H1 (cell line): ENCODE measurements around the gene DMGDH. TPM values are rescaled to one million over a fixed set of nuclear protein-coding genes. Genes with fewer than 3 reads are reported as not detected.

Experiments used
- CTCF ChIA-PET: fragments of 300-600 bp; sonication (Branson Sonifier 250); formaldehyde crosslinking; loops from one replicate; lab custom pipeline; 2021; ENCODE audit not compliant: partially characterized antibody; lab: Charles Lee
- POLR2A ChIA-PET: fragments of 300-600 bp; sonication (Branson Sonifier 250); formaldehyde crosslinking; loops from one replicate; lab custom pipeline; 2021; ENCODE audit warnings: inconsistent platforms; ENCODE audit not compliant: partially characterized antibody; lab: Charles Lee
- DNase-seq, 2 experiments: peaks; one replicate each; pipeline versions ENCODE4 v3.0.0 to v3.0.0-alpha.2; 2010 to 2022; ENCODE audit warnings: low spot score in 2 of 2, low read depth in 1 of 2, mixed read lengths in 1 of 2
- FAIRE-seq: peaks from 2 replicates; lab custom pipeline; 2011; peaks lifted over from hg19 to GRCh38; lab: Jason Lieb, UNC
- H2AFZ ChIP-seq: 2 replicates; pipeline ENCODE4 v1.8.1; 2012; ENCODE audit warnings: low read length, inconsistent platforms
- H2AK5ac ChIP-seq: 2 replicates; pipeline ENCODE4 v1.6.1; 2013; ENCODE audit warnings: low read depth, low read length
- H2BK120ac ChIP-seq: replicated peaks from 2 replicates; pipeline ENCODE3; 2013; ENCODE audit warnings: low read depth, low read length, inconsistent platforms
- H2BK12ac ChIP-seq: 2 replicates; pipeline ENCODE4 v1.6.1; 2013; ENCODE audit warnings: low read depth, low read length
- H2BK15ac ChIP-seq: 2 replicates; pipeline ENCODE4 v1.6.1; 2013; ENCODE audit warnings: low read length
- H2BK20ac ChIP-seq: 2 replicates; pipeline ENCODE4 v1.6.1; 2013; ENCODE audit warnings: low read length
- H2BK5ac ChIP-seq: 2 replicates; pipeline ENCODE4 v1.6.1; 2013; ENCODE audit warnings: low read depth, low read length
- H3K14ac ChIP-seq: 2 replicates; pipeline ENCODE4 v1.6.1; 2013; ENCODE audit warnings: inconsistent platforms; ENCODE audit not compliant: insufficient read length
- H3K18ac ChIP-seq: 2 replicates; pipeline ENCODE4 v1.6.1; 2013; ENCODE audit warnings: low read length; ENCODE audit errors: extremely low read depth
- H3K23ac ChIP-seq: 2 replicates; pipeline ENCODE4 v1.6.1; 2013; ENCODE audit warnings: inconsistent platforms; ENCODE audit not compliant: insufficient read length
- H3K23me2 ChIP-seq: 2 replicates; pipeline ENCODE4 v1.6.1; 2013; ENCODE audit warnings: low read depth, low read length
- H3K27ac ChIP-seq: 2 replicates; pipeline ENCODE4 v1.6.1; 2011; ENCODE audit warnings: low read depth, low read length, inconsistent platforms
- H3K27me3 ChIP-seq, 4 experiments: replicated peaks in 1 of 4; 1 replicate in 1 of 4; 2 replicates in 3 of 4; pipeline versions ENCODE4 v1.6.1 to v1.8.1; 2011 to 2013; ENCODE audit warnings: low read length in 3 of 4, mild to moderate bottlenecking in 3 of 4, inconsistent platforms in 2 of 4, mixed read lengths in 2 of 4, moderate library complexity in 1 of 4; ENCODE audit not compliant: control insufficient read depth in 3 of 4, insufficient read depth in 3 of 4; ENCODE audit errors: extremely low read depth in 1 of 4
- H3K36me3 ChIP-seq, 4 experiments: 2 replicates each; pipeline versions ENCODE4 v1.6.1 to v1.8.1; 2011 to 2013; ENCODE audit warnings: mild to moderate bottlenecking in 4 of 4, low read length in 3 of 4, moderate library complexity in 2 of 4, control low read depth in 1 of 4, inconsistent platforms in 1 of 4; ENCODE audit not compliant: insufficient read depth in 4 of 4, control insufficient read depth in 2 of 4
- H3K4ac ChIP-seq: replicated peaks from 2 replicates; pipeline ENCODE3; 2013; ENCODE audit warnings: low read length, low read depth, mixed read lengths, inconsistent platforms; ENCODE audit not compliant: insufficient read length
- H3K4me1 ChIP-seq, 4 experiments: replicated peaks in 1 of 4; 1 replicate in 1 of 4; 2 replicates in 3 of 4; pipeline versions ENCODE4 v1.6.1 to v1.8.1; 2011 to 2013; ENCODE audit warnings: low read length in 3 of 4, inconsistent platforms in 2 of 4, mixed read lengths in 1 of 4; ENCODE audit not compliant: insufficient read depth in 4 of 4, control insufficient read depth in 3 of 4
- H3K4me2 ChIP-seq, 2 experiments: 2 replicates each; pipeline versions ENCODE4 v1.6.1 to v1.8.1; 2011 to 2013; ENCODE audit warnings: low read depth in 2 of 2, low read length in 2 of 2, control low read depth in 1 of 2, inconsistent platforms in 1 of 2, mild to moderate bottlenecking in 1 of 2; ENCODE audit not compliant: insufficient read depth in 1 of 2
- H3K4me3 ChIP-seq, 4 experiments: fragments of 200-600, 300-600 bp in 1 of 4; sonication (generic), shearing (Covaris generic), sonication (Bioruptor Twin) in 1 of 4; 2 replicates each; pipeline versions ENCODE4 v1.5.1 to v1.8.1; 2011 to 2016; ENCODE audit warnings: low read length in 4 of 4, low read depth in 3 of 4, control low read depth in 2 of 4, inconsistent platforms in 2 of 4, mild to moderate bottlenecking in 2 of 4, mixed read lengths in 1 of 4, moderate library complexity in 1 of 4; ENCODE audit not compliant: insufficient read depth in 2 of 4; ENCODE audit errors: extremely low read depth in 1 of 4
- H3K56ac ChIP-seq: replicated peaks from 2 replicates; pipeline ENCODE3; 2013; ENCODE audit warnings: low read depth, mild to moderate bottlenecking, mixed read lengths, low read length, inconsistent platforms; ENCODE audit not compliant: insufficient read length
- H3K79me1 ChIP-seq: 2 replicates; pipeline ENCODE4 v1.6.1; 2013; ENCODE audit warnings: low read depth, low read length, control low read depth
- H3K79me2 ChIP-seq, 2 experiments: 2 replicates each; pipeline versions ENCODE4 v1.6.1 to v1.8.1; 2012 to 2013; ENCODE audit warnings: low read length in 2 of 2, mild to moderate bottlenecking in 2 of 2, inconsistent platforms in 1 of 2; ENCODE audit not compliant: insufficient read depth in 2 of 2, control insufficient read depth in 1 of 2
- H3K9ac ChIP-seq, 4 experiments: replicated peaks in 1 of 4; 1 replicate in 1 of 4; 2 replicates in 3 of 4; pipeline versions ENCODE4 v1.6.1 to v1.8.1; 2011 to 2013; ENCODE audit warnings: low read depth in 3 of 4, low read length in 3 of 4, control low read depth in 2 of 4, mild to moderate bottlenecking in 2 of 4, moderate library complexity in 2 of 4, inconsistent platforms in 1 of 4; ENCODE audit errors: extremely low read depth in 1 of 4
- H3K9me3 ChIP-seq, 2 experiments: 2 replicates each; pipeline versions ENCODE4 v1.6.1 to v1.8.1; 2012 to 2013; ENCODE audit warnings: mild to moderate bottlenecking in 2 of 2, moderate library complexity in 2 of 2, control low read depth in 1 of 2, inconsistent platforms in 1 of 2, low read depth in 1 of 2, low read length in 1 of 2, mixed read lengths in 1 of 2; ENCODE audit not compliant: insufficient read depth in 2 of 2
- H4K20me1 ChIP-seq, 2 experiments: replicated peaks in 1 of 2; 2 replicates each; pipeline versions ENCODE3 to v1.8.1; 2011 to 2013; ENCODE audit warnings: inconsistent platforms in 2 of 2, low read length in 2 of 2, mild to moderate bottlenecking in 1 of 2; ENCODE audit not compliant: insufficient read depth in 2 of 2, control insufficient read depth in 1 of 2
- H4K5ac ChIP-seq: 2 replicates; pipeline ENCODE4 v1.6.1; 2013; ENCODE audit warnings: low read length, low read depth, mixed read lengths, inconsistent platforms; ENCODE audit not compliant: insufficient read length
- H4K8ac ChIP-seq: 2 replicates; pipeline ENCODE4 v1.8.0; 2013; ENCODE audit warnings: mild to moderate bottlenecking, moderate library complexity, low read length, inconsistent platforms; ENCODE audit not compliant: insufficient read depth; ENCODE audit errors: extremely low read depth
- H4K91ac ChIP-seq: replicated peaks from 2 replicates; pipeline ENCODE3; 2013; ENCODE audit warnings: low read length, mixed read lengths, inconsistent platforms; ENCODE audit not compliant: insufficient read length
- EGR1 ChIP-seq: IDR thresholded peaks from 2 replicates; pipeline ENCODE4 v1.6.1; 2011; ENCODE audit warnings: low read depth, low read length, borderline replicate concordance
- EP300 ChIP-seq, 2 experiments: IDR thresholded peaks; 1 replicate in 1 of 2; 2 replicates in 1 of 2; pipeline ENCODE4 v1.6.1; 2011 to 2012; ENCODE audit warnings: low read depth in 2 of 2, low read length in 2 of 2, mild to moderate bottlenecking in 2 of 2, borderline replicate concordance in 1 of 2, inconsistent platforms in 1 of 2, moderate library complexity in 1 of 2
- GABPA ChIP-seq: IDR thresholded peaks from 2 replicates; pipeline ENCODE4 v1.6.1; 2011; ENCODE audit warnings: mild to moderate bottlenecking, low read length, moderate library complexity, borderline replicate concordance; ENCODE audit not compliant: insufficient read depth
- GTF2F1 ChIP-seq: IDR thresholded peaks from 2 replicates; pipeline ENCODE4 v1.6.1; 2012; ENCODE audit warnings: low read depth, low read length, improper control_type of control experiment, borderline replicate concordance
- NRF1 ChIP-seq: IDR thresholded peaks from 2 replicates; pipeline ENCODE4 v1.6.1; 2011; ENCODE audit warnings: mild to moderate bottlenecking, low read depth, low read length, improper control_type of control experiment
- POLR2AphosphoS5 ChIP-seq: IDR thresholded peaks from 2 replicates; pipeline ENCODE4 v1.6.1; 2011; ENCODE audit warnings: low read depth, low read length
- RBBP5 ChIP-seq: IDR thresholded peaks from 2 replicates; pipeline ENCODE4 v1.7.1; 2012; ENCODE audit warnings: low read depth, mild to moderate bottlenecking, inconsistent platforms, low read length, moderate library complexity, borderline replicate concordance
- SUZ12 ChIP-seq: fragments of 200-600 bp; sonication (generic); IDR thresholded peaks from 2 replicates; pipeline ENCODE4 v1.6.1; 2012; ENCODE audit warnings: mild to moderate bottlenecking, inconsistent platforms, low read length, moderate library complexity, mixed read lengths
- TEAD4 ChIP-seq: IDR thresholded peaks from 2 replicates; pipeline ENCODE4 v1.6.1; 2012; ENCODE audit warnings: low read depth, low read length, inconsistent platforms, mixed read lengths
- YY1 ChIP-seq: IDR thresholded peaks from 2 replicates; pipeline ENCODE4 v1.6.1; 2011; ENCODE audit warnings: low read depth, mild to moderate bottlenecking, low read length
- WGBS, 2 experiments: shearing (Covaris generic) in 1 of 2; methylation state at CpG; one replicate each; pipeline versions ENCODE4 v1.1.6 to v1.1.7; 2013 to 2015; ENCODE audit warnings: low lambda C conversion rate in 2 of 2, mixed read lengths in 2 of 2, inconsistent platforms in 1 of 2, low coverage in 1 of 2, missing lambda C conversion rate in 1 of 2; ENCODE audit not compliant: insufficient replicate concordance in 2 of 2, insufficient coverage in 1 of 2, insufficient read length in 1 of 2; ENCODE audit errors: extremely low coverage in 1 of 2, missing lambda C conversion rate in 1 of 2; 5-methylcytosine and 5-hydroxymethylcytosine counted together
- polyA plus RNA-seq, 7 experiments: library from polyadenylated mRNA; depleted of rRNA in 3 of 7; stranded (reverse) in 5 of 7; unstranded in 2 of 7; fragments of >200 nt in 5 of 7; fragments of 200-250 nt in 2 of 7; gene quantifications; 1 replicate in 5 of 7; 2 replicates in 1 of 7; 4 replicates in 1 of 7; pipeline versions ENCODE4 v1.2.1 to v1.2.3, GENCODE V29; 2011 to 2013; ENCODE audit warnings: missing spikeins in 2 of 7, mixed read lengths in 2 of 7
- total RNA-seq: library from RNA; stranded (reverse); fragmentation: NEBNext Ultra II Directional; extraction: Animal tissue kit (Norgen Biotek cat#: 25700); gene quantifications from 2 replicates; pipeline ENCODE4 v1.2.1, GENCODE V29; 2021
- TF ChIP-seq, protein P1 (sequence below): IDR thresholded peaks from 2 replicates; pipeline ENCODE4 v1.6.1; 2012; ENCODE audit warnings: inconsistent platforms
- TF ChIP-seq, protein P2 (sequence below): IDR thresholded peaks from 2 replicates; pipeline ENCODE4 v1.6.1; 2012; ENCODE audit warnings: inconsistent platforms

Gene DMGDH
- total and polyA plus RNA-seq, 2 of the 8 experiments (the other 6 are each of a cell fraction or from before 2014, with no cell fraction given), result 0.15 TPM; not detected in 1

GRCh38 chr5:79022771-79023170 is 46.7 kb downstream of the DMGDH start:
- no peaks in the 10 kb centered on the region for H3K36me3 ChIP-seq
- POLR2A ChIA-PET, result no interaction called here
- H3K9me3 ChIP-seq, result no peaks in the 10 kb centered on the region
- no peak overlapping the region for H3K4me2 ChIP-seq
- H3K4me1 ChIP-seq, result peaks cover 3 to 14% (median 6%) of the 10 kb centered on the region in 4 experiments; a peak in 5 of 7 replicates
- DNase-seq (no peak), FAIRE-seq (no peak)
- no peaks in the 10 kb centered on the region for H3K23me2 ChIP-seq
- no peak overlapping the region for H2BK15ac ChIP-seq
- no peaks in the 10 kb centered on the region for H4K20me1 ChIP-seq
- no peak overlapping the region for H3K14ac ChIP-seq
- no peak overlapping the region for H4K5ac ChIP-seq
- H2BK20ac ChIP-seq, result no peak overlapping the region
- H3K4ac ChIP-seq, result no peak overlapping the region
- no peak overlapping the region for H3K18ac ChIP-seq
- no peak overlapping the region for H4K91ac ChIP-seq
- no peak overlapping the region for H2BK5ac ChIP-seq
- H2BK12ac ChIP-seq, result no peak overlapping the region
- H2BK120ac ChIP-seq, result no peak overlapping the region
- WGBS, 2 experiments, result 94% methylated on average over 2 of the region's 2 CpGs; no CpG with 5 or more reads in 1 of the 2 experiments
- H3K56ac ChIP-seq, result no peak overlapping the region
- H4K8ac ChIP-seq, result no peak overlapping the region
- no peak overlapping the region for H3K27ac ChIP-seq
- H3K79me2 ChIP-seq, result no peaks in the 10 kb centered on the region
- no peak overlapping the region for H3K23ac ChIP-seq
- no peaks in the 10 kb centered on the region for H3K79me1 ChIP-seq
- no peaks in the 10 kb centered on the region for H3K27me3 ChIP-seq
- CTCF ChIA-PET, result interaction anchor here (0.6 to 13.1 kb wide), 24 partner anchors 11 to 975 kb away, joined by 3 to 243 read pairs (median 4); partner anchors contain the start of gene BHMT
- H3K4me3 ChIP-seq, result no peak overlapping the region
- no peak overlapping the region for H2AK5ac ChIP-seq
- H3K9ac ChIP-seq, result no peak overlapping the region
- no peak overlapping the region for H2AFZ ChIP-seq
- no peak for TF ChIP-seq EGR1
- TF ChIP-seq EP300 (IDR thresholded peaks at IDR 0.05; ENCODE audit: borderline replicate concordance in 1 of 2, low read depth in 2 of 2, low read length in 2 of 2), result no peak
- TF ChIP-seq TEAD4, result no peak
- TF ChIP-seq POLR2AphosphoS5, result no peak
- TF ChIP-seq YY1, result no peak
- no peak for TF ChIP-seq SUZ12
- TF ChIP-seq GTF2F1, result no peak
- TF ChIP-seq RBBP5, result no peak
- TF ChIP-seq, protein P1, sequence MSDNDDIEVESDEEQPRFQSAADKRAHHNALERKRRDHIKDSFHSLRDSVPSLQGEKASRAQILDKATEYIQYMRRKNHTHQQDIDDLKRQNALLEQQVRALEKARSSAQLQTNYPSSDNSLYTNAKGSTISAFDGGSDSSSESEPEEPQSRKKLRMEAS, result no peak
- TF ChIP-seq NRF1, result no peak
- TF ChIP-seq, protein P2, sequence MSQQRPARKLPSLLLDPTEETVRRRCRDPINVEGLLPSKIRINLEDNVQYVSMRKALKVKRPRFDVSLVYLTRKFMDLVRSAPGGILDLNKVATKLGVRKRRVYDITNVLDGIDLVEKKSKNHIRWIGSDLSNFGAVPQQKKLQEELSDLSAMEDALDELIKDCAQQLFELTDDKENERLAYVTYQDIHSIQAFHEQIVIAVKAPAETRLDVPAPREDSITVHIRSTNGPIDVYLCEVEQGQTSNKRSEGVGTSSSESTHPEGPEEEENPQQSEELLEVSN, result no peak
- no peak for TF ChIP-seq GABPA
